ENCODE measurements around the gene CALCR. TPM values are rescaled to one million over a fixed set of nuclear protein-coding genes. Genes with fewer than 3 reads are reported as not detected.
"Not testable (repeated sequence)": the region's sequence is repeated elsewhere in the genome, so short reads cannot be mapped to it uniquely, and the experiment has no call there.

Gene CALCR
- polyA plus RNA-seq, 3 donors, result not detected

DNA sequence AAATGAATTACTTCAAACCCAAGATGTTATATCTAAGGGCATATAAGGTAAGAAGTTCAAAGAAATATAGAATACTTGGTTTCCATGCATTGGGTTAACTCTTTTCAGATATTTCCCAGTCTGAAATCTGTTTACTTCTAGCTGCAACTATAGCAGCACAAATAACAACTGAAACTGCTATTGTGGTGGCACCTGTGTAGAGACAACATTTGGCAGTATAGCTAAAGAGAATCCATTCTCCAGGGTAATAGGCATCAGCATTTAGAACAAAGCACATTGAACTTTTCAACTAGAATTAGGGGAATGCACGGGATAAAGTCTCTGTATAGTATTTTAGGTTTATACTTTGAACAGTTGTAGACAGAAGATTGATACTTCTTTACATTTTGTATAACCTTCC is 19.7 kb upstream of the CALCR start:
- Histone ChIP-seq H2AFZ (ENCODE audit: insufficient read depth, low read depth, low read length, poor library complexity, severe bottlenecking) (no peak overlapping the region), H3K27ac (ENCODE audit: low read depth in 1 of 2, low read length in 2 of 2) (no peak overlapping the region), H3K79me2 (ENCODE audit: insufficient read depth, low read length) (no peaks in the 10 kb centered on the region), H4K20me1 (ENCODE audit: insufficient read depth, low read length) (no peaks in the 10 kb centered on the region), H3K4me1 (ENCODE audit: control insufficient read depth in 1 of 2, insufficient read depth in 2 of 2, low read length in 2 of 2) (no peaks in the 10 kb centered on the region), H3K27me3 (ENCODE audit: control insufficient read depth in 2 of 2, insufficient read depth in 2 of 2, low read length in 2 of 2) (no peaks in the 10 kb centered on the region), H3K9ac (ENCODE audit: insufficient read depth, low read length, poor library complexity, severe bottlenecking) (no peak overlapping the region), H3K4me3 (replicated peaks in 1 of 3; ENCODE audit: low read depth in 2 of 3, low read length in 3 of 3) (no peak overlapping the region), H3K36me3 (replicated peaks in 1 of 2; ENCODE audit: control insufficient read depth in 1 of 2, insufficient read depth in 2 of 2, low read length in 2 of 2) (no peaks in the 10 kb centered on the region), H3K4me2 (replicated peaks; ENCODE audit: extremely low read depth, low read length, poor library complexity, severe bottlenecking) (no peak overlapping the region), H3K9me3 (replicated peaks in 1 of 2; ENCODE audit: control insufficient read depth in 1 of 2, insufficient read depth in 1 of 2, low read length in 2 of 2) (no peaks in the 10 kb centered on the region)
- no peak for TF ChIP-seq CTCF (IDR thresholded peaks at IDR 0.05)
- DNase-seq, result no peak
- no peak overlapping the region for H3K27ac Mint-ChIP-seq
- no peaks in the 10 kb centered on the region for H3K27me3 Mint-ChIP-seq (ENCODE audit: low read depth in 3 of 3)
- no peaks in the 10 kb centered on the region for H3K36me3 Mint-ChIP-seq
- peaks cover 0 to 7% (median 3%) of the 10 kb centered on the region in 7 donors for H3K9me3 Mint-ChIP-seq
- H3K4me1 Mint-ChIP-seq, result no peaks in the 10 kb centered on the region
- no peak overlapping the region for H3K4me3 Mint-ChIP-seq
- intact Hi-C loops (cut with micrococcal nuclease), result no loop called here
- WGBS (ENCODE audit: insufficient coverage), result no CpG with 5 or more reads among the region's 1 CpG

DNA sequence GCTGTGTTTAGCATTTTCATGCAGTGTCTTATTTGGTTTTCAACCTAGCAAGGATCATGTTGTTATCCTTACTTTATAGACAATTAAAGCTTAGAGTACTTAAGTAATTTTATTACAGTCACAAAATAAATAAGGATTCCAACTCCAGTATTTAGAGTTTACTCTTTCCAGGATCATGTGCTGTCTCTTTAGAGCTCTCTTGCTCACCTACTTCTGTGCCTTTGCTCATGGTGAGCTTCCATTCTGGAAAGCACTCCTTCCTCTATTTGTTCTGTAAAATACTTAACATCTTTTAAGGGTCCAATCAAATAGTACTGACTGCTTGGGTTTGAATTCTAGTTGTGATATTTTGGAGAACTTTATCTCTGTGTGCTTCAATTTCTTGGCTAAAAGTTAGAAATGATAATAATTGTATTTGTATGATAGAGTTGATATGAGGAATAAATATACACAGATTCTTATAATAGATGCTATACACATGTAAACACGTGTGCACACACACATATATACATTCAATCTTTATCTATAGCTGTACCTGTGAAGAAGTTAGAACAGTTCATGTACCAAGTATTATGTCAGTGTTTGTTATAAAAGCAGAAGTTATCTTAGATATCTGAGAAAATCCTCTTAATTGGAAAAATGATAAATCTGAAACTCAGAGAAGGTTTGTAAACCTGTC is 18.2 kb upstream of the CALCR start:
- Histone ChIP-seq H2AFZ (ENCODE audit: insufficient read depth, low read depth, low read length, poor library complexity, severe bottlenecking) (no peak overlapping the region), H3K4me2 (replicated peaks; ENCODE audit: extremely low read depth, low read length, poor library complexity, severe bottlenecking) (no peak overlapping the region), H3K27ac (ENCODE audit: low read depth in 1 of 2, low read length in 2 of 2) (no peak overlapping the region), H3K9me3 (replicated peaks in 1 of 2; ENCODE audit: control insufficient read depth in 1 of 2, insufficient read depth in 1 of 2, low read length in 2 of 2) (no peaks in the 10 kb centered on the region), H4K20me1 (ENCODE audit: insufficient read depth, low read length) (no peaks in the 10 kb centered on the region), H3K4me1 (ENCODE audit: control insufficient read depth in 1 of 2, insufficient read depth in 2 of 2, low read length in 2 of 2) (no peaks in the 10 kb centered on the region), H3K4me3 (replicated peaks in 1 of 3; ENCODE audit: low read depth in 2 of 3, low read length in 3 of 3) (no peak overlapping the region), H3K79me2 (ENCODE audit: insufficient read depth, low read length) (no peaks in the 10 kb centered on the region), H3K27me3 (ENCODE audit: control insufficient read depth in 2 of 2, insufficient read depth in 2 of 2, low read length in 2 of 2) (no peaks in the 10 kb centered on the region), H3K9ac (ENCODE audit: insufficient read depth, low read length, poor library complexity, severe bottlenecking) (no peak overlapping the region), H3K36me3 (replicated peaks in 1 of 2; ENCODE audit: control insufficient read depth in 1 of 2, insufficient read depth in 2 of 2, low read length in 2 of 2) (no peaks in the 10 kb centered on the region)
- H3K27me3 Mint-ChIP-seq (ENCODE audit: low read depth in 3 of 3), result no peaks in the 10 kb centered on the region
- no peaks in the 10 kb centered on the region for H3K4me1 Mint-ChIP-seq
- H3K4me3 Mint-ChIP-seq, result no peak overlapping the region
- no CpG with 5 or more reads among the region's 1 CpG for WGBS (ENCODE audit: insufficient coverage)
- DNase-seq, result no peak
- H3K27ac Mint-ChIP-seq, result no peak overlapping the region
- intact Hi-C loops (cut with micrococcal nuclease), result no loop called here
- H3K9me3 Mint-ChIP-seq, result peaks cover 0 to 8% (median 3%) of the 10 kb centered on the region in 7 donors
- TF ChIP-seq CTCF (IDR thresholded peaks at IDR 0.05), result no peak
- no peaks in the 10 kb centered on the region for H3K36me3 Mint-ChIP-seq

DNA sequence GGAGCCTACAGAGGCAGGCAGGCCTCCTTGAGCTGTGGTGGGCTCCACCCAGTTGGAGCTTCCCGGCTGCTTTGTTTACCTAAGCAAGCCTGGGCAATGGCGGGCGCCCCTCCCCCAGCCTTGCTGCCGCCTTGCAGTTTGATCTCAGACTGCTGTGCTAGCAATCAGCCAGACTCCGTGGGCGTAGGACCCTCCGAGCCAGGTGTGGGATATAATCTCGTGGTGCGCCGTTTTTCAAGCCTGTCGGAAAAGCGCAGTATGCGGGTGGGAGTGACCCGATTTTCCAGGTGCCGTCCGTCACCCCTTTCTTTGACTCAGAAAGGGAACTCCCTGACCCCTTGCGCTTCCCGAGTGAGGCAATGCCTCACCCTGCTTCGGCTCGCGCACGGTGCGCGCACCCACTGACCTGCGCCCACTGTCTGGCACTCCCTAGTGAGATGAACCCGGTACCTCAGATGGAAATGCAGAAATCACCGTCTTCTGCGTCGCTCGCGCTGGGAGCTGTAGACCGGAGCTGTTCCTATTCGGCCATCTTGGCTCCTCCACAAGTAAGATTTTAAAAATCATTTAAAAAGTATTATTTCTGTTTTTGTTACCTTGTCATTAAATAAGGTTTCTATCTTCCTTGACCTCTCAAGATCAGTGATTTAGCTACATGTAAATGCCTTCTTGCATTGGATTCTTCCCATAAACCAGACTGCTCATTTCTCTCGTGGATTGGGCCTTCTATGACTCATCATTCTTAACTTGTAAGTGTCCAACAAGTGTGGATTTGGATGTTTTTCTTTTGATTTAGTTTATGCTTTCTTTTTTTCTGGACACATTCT is 16.9 kb upstream of the CALCR start:
- H2AFZ ChIP-seq (ENCODE audit: insufficient read depth, low read depth, low read length, poor library complexity, severe bottlenecking); H3K27ac ChIP-seq (ENCODE audit: low read depth in 1 of 2, low read length in 2 of 2); H3K4me2 ChIP-seq (replicated peaks; ENCODE audit: extremely low read depth, low read length, poor library complexity, severe bottlenecking); H3K36me3 Mint-ChIP-seq; H3K9ac ChIP-seq (ENCODE audit: insufficient read depth, low read length, poor library complexity, severe bottlenecking); H3K27me3 ChIP-seq (ENCODE audit: control insufficient read depth in 2 of 2, insufficient read depth in 2 of 2, low read length in 2 of 2); H3K9me3 ChIP-seq (replicated peaks in 1 of 2; ENCODE audit: control insufficient read depth in 1 of 2, insufficient read depth in 1 of 2, low read length in 2 of 2); H3K4me1 ChIP-seq (ENCODE audit: control insufficient read depth in 1 of 2, insufficient read depth in 2 of 2, low read length in 2 of 2); H3K36me3 ChIP-seq (replicated peaks in 1 of 2; ENCODE audit: control insufficient read depth in 1 of 2, insufficient read depth in 2 of 2, low read length in 2 of 2); H3K27me3 Mint-ChIP-seq (ENCODE audit: low read depth in 3 of 3); H3K27ac Mint-ChIP-seq; H3K4me3 Mint-ChIP-seq; H3K4me3 ChIP-seq (replicated peaks in 1 of 3; ENCODE audit: low read depth in 2 of 3, low read length in 3 of 3); H3K79me2 ChIP-seq (ENCODE audit: insufficient read depth, low read length); H3K9me3 Mint-ChIP-seq; DNase-seq; H4K20me1 ChIP-seq (ENCODE audit: insufficient read depth, low read length); intact Hi-C loops (cut with micrococcal nuclease); H3K4me1 Mint-ChIP-seq: not testable (repeated sequence)
- WGBS (ENCODE audit: insufficient coverage), result no CpG with 5 or more reads among the region's 34 CpGs

All from CD14-positive monocyte (primary cell).